GF-D8 (cell line): ENCODE data around the gene RNGTT.
"Not testable (repeated sequence)": the region's sequence is repeated elsewhere in the genome, so short reads cannot be mapped to it uniquely, and the experiment has no call there.

ENCODE experiments used
- DNase-seq: peaks from one replicate; lab custom pipeline; 2025; lab: John Stamatoyannopoulos, UW

The RNGTT gene

GRCh38 chr6:88864359-88865054, 98.9 kb downstream of the RNGTT start:
- DNase-seq = no peak

DNA sequence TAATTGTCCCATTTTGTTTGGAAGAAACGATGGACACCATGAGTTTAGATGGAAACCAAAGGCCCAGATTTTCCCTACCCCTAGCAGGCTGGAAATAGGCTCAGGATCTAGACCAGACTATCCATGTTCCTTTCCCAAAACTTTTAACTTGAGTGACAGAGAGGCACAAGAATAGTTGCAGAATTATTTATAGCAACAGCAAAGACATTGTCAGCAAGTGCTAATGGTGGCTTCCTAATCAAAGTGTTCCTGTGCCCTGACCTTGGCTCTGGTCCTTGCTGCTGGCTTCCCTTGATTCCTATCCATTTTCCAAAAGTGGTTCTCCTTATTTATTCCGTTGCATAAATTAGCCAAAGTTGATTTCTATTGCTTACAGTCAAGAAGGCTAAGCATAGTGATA, 103.1 kb downstream of the RNGTT start:
- DNase-seq = no peak

GRCh38 chr6:88858455-88858854, 105.0 kb downstream of the RNGTT start:
- DNase-seq = no peak

DNA sequence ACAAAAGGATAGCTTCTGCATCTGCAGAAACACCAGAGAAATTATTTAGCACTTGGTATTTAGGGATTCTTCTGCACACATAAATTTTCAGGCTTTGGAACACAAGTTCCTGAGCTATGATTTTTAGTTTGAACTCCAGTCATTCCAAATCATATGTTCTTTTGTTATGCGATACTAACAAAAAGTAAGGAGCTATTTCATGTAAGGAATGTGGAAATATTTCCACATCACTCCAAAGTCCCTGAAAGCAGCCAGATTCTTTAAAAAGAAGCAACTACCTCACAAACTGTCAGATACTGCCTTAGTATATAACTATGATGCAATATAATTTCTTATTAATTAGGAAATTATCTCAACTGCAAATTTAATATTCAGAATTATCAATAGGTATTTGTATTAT, 106.9 kb downstream of the RNGTT start:
- DNase-seq = no peak

- no peak for DNase-seq
These were observed 107.8 kb downstream of the RNGTT start for GRCh38 chr6:88855541-88856147.

- DNase-seq = no peak
These were observed 110.6 kb downstream of the RNGTT start for GRCh38 chr6:88852775-88853174.

DNA sequence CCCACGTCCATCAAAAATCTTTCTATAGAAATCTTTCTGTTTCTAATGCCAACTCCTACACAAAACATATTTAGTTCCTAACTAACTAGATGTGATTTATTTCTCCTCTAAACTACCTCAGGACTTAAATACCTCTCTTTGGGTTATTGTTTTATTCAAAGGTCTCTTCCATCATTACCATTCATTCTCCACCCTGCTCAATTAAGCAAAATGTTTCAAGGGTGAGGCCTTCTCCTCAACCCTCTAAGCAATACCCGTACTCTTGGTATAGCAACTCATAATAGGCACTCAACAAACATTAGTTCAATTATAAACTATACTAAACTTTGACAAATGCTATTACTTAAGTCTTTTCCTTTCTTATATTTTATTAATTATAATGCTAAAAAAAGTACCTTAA, 111.4 kb downstream of the RNGTT start:
- DNase-seq = no peak

- DNase-seq = no peak
These were observed 114.5 kb downstream of the RNGTT start for GRCh38 chr6:88848870-88849269.

DNA sequence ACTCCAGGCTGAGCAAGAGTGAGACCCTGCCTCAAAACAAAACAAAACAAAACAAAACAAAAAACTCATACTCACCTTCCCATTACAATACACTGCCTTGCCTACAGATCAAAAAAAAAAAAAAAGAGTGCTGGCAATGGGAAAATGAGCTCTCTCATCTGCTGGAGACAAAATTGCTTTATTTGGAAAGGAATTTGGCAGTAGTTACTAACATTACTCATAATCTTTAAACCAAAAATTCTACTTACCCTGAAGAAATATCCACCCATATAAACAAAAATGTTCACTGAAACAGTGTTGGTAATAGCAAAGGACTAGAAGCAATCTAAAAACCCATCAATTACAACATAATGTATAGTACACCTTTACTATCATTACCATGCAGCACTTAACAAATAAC, 120.4 kb downstream of the RNGTT start:
- DNase-seq = no peak

DNA sequence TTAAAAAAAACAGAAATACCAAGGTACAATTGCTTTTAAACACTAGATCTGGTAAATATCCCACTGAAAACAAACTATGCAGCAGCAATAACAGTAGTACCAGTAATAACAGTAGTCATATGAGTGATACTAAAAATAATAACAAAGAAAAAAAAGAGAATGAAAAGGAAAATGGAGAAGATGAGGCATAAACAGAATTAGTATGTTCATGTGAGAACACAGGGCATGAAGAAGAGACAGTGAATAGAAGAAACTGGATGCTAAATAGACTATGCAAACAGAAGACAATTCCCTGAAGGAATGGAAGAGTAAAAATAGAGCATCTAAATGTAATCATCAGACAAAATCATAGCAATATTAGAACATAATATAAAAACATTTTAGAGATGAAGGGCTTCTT, 121.1 kb downstream of the RNGTT start:
- DNase-seq = no peak

DNA sequence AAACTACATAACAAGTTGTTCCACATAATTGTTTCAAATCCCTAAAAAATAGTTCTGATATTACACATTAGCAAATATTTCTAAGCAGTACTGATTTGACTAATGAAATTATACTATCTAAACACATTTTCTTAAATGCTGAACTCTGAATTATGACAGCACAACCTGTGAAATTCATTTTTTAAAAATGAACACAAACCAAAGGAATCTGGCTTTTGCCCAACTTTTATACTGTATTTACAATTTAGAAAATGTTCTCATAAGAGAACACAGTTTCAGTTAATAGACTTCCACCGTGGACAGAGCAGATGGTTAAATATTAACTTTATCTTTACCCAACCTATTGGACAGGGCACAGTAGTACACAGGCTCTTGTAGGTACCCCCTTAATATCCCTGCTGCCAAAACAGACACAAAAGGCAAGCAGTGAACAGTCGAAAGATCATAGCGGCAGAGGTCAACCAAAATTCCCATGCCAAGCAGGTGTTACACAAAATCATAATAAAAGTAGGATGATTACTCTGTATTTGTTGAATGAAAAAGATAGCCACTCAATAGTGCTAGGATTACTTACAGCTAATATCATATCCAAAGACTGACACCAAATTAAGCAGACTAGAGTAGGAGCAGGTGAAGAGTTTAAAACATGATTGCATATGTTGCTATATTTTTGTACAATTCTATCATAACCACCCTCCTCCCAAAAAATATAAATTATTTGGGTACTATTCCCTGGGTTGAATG, 122.5 kb downstream of the RNGTT start:
- DNase-seq = no peak

DNA sequence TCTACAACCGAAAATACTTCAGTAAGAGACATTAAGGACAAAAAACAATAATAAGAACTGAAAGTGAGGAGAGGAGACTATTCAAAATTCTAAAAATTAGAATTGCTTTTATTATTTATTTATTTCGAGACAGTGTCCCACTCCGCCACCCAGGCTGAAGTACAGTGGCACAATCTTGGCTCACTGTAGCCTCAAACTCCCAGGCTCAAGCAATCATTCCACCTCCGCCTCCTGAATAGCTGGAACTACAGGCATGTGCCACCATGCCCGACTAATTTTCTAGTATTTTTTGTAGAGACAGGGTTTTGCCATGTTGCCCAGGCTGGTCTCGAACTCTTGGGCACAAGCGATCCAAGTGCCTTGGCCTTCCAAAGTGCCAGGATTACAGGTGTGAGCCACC, 123.1 kb downstream of the RNGTT start:
- DNase-seq = no peak

GRCh38 chr6:88839280-88839679, 124.1 kb downstream of the RNGTT start:
- DNase-seq = no peak

GRCh38 chr6:88835210-88835609, 128.2 kb downstream of the RNGTT start:
- DNase-seq = no peak

- DNase-seq = not testable (repeated sequence)
These were observed 130.3 kb downstream of the RNGTT start for GRCh38 chr6:88833071-88833470.

DNA sequence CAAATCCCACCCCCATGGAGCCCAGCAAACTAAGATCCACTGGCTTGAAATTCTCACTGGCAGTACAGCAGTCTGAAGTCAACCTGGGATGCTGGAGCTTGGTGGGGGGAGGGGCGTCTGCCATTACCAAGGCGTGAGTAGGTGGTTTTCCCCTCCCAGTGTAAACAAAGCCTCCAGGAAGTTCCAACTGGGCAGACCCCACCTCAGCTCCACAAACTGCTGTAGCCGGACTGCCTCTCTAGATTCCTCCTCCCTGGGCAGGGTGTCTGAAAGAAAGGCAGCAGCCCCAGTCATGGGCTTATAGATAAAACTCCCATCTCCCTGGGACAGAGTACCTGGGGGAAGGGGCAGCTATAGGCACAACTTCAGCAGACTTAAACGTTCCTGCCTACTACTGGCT, 135.8 kb downstream of the RNGTT start:
- DNase-seq = not testable (repeated sequence)

GRCh38 chr6:88825856-88826255, 137.6 kb downstream of the RNGTT start:
- no peak for DNase-seq

DNA sequence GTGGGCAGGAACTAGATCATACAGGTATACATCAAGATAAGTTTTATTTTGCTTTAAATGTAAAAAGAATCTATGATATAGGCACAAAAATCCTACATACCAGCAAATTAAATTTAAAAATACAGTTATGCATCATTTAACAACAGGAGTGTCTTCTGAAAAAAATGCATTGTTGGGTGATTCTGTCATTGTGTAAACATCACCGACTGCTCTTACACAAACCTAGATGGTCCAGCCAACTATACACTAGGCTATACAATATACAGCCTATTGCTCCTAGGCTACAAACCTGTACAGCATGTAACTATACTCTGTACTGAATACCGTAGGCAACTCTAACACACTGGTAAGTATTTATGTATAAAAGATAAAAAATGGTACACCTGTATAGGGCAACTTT, 139.4 kb downstream of the RNGTT start:
- DNase-seq = no peak

GRCh38 chr6:88815491-88815890, 147.9 kb downstream of the RNGTT start:
- no peak for DNase-seq

DNA sequence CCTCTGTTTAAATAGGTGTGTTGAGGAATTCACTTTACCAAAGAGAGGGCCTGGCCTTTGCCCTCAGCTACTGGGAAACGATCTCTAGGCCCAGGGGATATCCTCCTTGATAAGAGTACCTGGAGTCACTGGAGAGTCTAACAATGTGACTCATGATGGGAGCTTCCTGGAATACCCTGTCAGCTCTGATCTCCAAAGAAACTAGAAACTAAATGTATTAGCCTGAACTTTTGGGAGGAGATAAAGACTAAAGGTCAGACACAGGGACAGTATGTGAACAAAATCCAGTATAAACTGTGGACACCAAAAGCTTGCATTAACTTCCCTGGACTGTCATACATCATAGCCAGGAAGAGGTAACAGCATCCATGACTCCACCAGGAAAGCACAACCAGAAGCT, 148.5 kb downstream of the RNGTT start:
- DNase-seq = no peak

GRCh38 chr6:88813045-88813444, 150.4 kb downstream of the RNGTT start:
- DNase-seq = no peak

DNA sequence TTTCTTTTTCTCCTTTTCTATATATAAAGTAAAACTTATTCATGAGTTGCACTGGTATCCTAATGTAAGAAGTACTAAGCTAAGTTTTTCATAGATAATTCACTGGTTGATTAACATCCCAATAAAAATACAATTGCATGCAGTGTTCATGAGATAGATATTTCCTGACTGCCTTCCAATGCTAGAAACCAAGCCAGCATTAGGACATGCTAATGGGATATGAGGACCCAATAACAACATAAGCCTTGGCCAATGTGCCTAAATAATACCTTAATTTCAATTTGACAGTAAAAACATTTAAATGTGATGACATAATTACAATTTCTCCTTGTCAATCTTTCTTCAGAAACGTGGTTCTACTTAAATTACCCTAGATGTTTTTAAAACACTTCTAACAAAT, 152.7 kb downstream of the RNGTT start:
- DNase-seq = no peak

DNA sequence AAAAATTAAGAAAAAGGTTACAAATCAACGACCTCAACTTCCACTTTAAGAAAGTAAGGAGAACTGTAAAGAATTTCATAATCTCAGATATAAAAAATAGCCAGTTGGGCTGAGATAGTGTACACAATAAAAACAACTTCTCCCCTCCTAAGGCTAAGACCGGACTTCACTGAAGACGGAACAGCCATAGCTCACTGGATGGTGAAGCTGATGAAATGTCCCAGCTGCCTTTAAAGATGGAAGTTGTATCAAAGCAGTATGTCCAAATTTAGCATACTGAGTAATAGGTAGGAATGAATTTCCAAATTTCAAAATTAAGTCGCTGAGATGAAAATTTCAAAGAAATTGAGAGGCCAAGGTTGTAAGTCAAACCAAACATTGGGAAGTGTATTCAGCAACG, 153.3 kb downstream of the RNGTT start:
- DNase-seq = no peak
